Effector memory CD8-positive, alpha-beta T cell (primary cell): Measurements from ENCODE around the gene C1QL4.

Experiments used
- ATAC-seq: fragments of 150-1000 bp; cut with Tn5 transposase; replicated peaks from 2 replicates; pipeline ENCODE4 v1.10.0; 2021; ENCODE audit warnings: mild to moderate bottlenecking, moderate library complexity
- DNase-seq, 3 experiments: peaks; one replicate each; pipeline ENCODE4 v3.0.0; 2021
- H3K27ac Mint-ChIP-seq, 2 donors: one replicate each; pipeline ENCODE4 v1.8.0; 2022; ENCODE audit warnings: mild to moderate bottlenecking in 2 of 2, mixed read lengths in 2 of 2, moderate library complexity in 2 of 2
- H3K27me3 Mint-ChIP-seq, 2 donors: one replicate each; pipeline ENCODE4 v1.8.0; 2022; ENCODE audit warnings: mixed read lengths in 2 of 2
- H3K36me3 Mint-ChIP-seq: one replicate; pipeline ENCODE4 v1.8.0; 2022; ENCODE audit warnings: mild to moderate bottlenecking, moderate library complexity, mixed read lengths; ENCODE audit not compliant: insufficient read depth
- H3K4me1 Mint-ChIP-seq, 2 donors: one replicate each; pipeline ENCODE4 v1.8.0; 2022; ENCODE audit warnings: low read depth in 2 of 2, mixed read lengths in 2 of 2
- H3K4me3 Mint-ChIP-seq, 2 donors: one replicate each; pipeline ENCODE4 v1.8.0; 2022; ENCODE audit warnings: mild to moderate bottlenecking in 2 of 2, mixed read lengths in 2 of 2, moderate library complexity in 2 of 2
- H3K9me3 Mint-ChIP-seq, 2 donors: one replicate each; pipeline ENCODE4 v1.8.0; 2022; ENCODE audit warnings: mixed read lengths in 2 of 2

Gene C1QL4

GRCh38 chr12:49362077-49362476 is 25.1 kb upstream of the C1QL4 start:
- no peak for ATAC-seq
- no peaks in the 10 kb centered on the region for H3K9me3 Mint-ChIP-seq
- peaks cover 16 to 36% of the 10 kb centered on the region in 2 donors for H3K27me3 Mint-ChIP-seq
- peaks cover 9% of the 10 kb centered on the region for H3K36me3 Mint-ChIP-seq
- H3K4me1 Mint-ChIP-seq: peaks cover 4 to 6% of the 10 kb centered on the region in 2 donors
- no peak overlapping the region for H3K27ac Mint-ChIP-seq
- DNase-seq: no peak
- no peak overlapping the region for H3K4me3 Mint-ChIP-seq

- DNase-seq: no peak
- no peak overlapping the region for H3K4me3 Mint-ChIP-seq
- H3K27ac Mint-ChIP-seq: no peak overlapping the region
- H3K9me3 Mint-ChIP-seq: no peaks in the 10 kb centered on the region
- H3K27me3 Mint-ChIP-seq: peaks cover 23 to 46% of the 10 kb centered on the region in 2 donors
- H3K36me3 Mint-ChIP-seq: peaks cover 4% of the 10 kb centered on the region
- ATAC-seq: no peak
- H3K4me1 Mint-ChIP-seq: peaks cover 4 to 6% of the 10 kb centered on the region in 2 donors
Measured at GRCh38 chr12:49359671-49360070, 22.7 kb upstream of the C1QL4 start.

DNA sequence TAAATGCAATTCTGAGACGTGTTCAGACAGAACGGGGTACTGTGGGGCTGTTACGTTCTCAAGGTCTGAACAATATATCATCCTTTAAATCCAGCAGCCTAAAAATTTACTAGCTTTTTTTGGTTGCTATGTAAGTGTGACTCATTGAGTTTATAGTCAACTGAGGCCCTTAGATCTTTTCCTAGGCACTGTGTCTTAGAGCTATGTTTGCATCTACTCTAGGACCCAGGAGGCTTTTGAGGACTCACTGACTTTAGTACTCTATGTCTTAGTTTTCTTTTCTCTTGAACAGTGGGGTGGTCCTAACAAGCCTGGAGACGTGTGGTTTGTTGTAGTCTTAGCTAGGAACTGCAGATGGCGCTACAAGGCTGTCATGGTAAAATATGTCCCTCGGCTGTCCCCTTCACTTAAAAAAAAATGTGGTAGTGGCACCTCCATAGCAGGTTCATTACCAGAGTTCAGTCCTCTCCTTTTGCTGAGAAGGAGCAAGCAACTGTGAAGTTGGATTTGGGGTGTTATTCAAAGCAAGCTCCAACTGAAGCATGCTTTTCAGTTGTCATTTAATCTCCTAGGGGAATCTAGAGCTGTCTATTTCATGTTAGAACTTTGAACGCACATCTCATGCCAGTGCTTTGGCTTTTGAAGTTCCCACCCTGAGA is 21.6 kb upstream of the C1QL4 start:
- Mint-ChIP-seq H3K27ac (no peak overlapping the region), H3K27me3 (peaks cover 24 to 53% of the 10 kb centered on the region in 2 donors), H3K4me1 (peaks cover 4 to 6% of the 10 kb centered on the region in 2 donors), H3K9me3 (no peaks in the 10 kb centered on the region), H3K36me3 (peaks cover 4% of the 10 kb centered on the region), H3K4me3 (no peak overlapping the region)
- DNase-seq: peak; percentile 53 to 61 (median 54)
- peak; percentile 98 for ATAC-seq

GRCh38 chr12:49357103-49357678 is 20.2 kb upstream of the C1QL4 start:
- no peak for DNase-seq
- Mint-ChIP-seq H3K36me3 (peaks cover 4% of the 10 kb centered on the region), H3K4me1 (peaks cover 4 to 6% of the 10 kb centered on the region in 2 donors), H3K27me3 (peaks cover 38 to 65% of the 10 kb centered on the region in 2 donors), H3K9me3 (no peaks in the 10 kb centered on the region), H3K4me3 (no peak overlapping the region), H3K27ac (no peak overlapping the region)
- no peak for ATAC-seq

DNA sequence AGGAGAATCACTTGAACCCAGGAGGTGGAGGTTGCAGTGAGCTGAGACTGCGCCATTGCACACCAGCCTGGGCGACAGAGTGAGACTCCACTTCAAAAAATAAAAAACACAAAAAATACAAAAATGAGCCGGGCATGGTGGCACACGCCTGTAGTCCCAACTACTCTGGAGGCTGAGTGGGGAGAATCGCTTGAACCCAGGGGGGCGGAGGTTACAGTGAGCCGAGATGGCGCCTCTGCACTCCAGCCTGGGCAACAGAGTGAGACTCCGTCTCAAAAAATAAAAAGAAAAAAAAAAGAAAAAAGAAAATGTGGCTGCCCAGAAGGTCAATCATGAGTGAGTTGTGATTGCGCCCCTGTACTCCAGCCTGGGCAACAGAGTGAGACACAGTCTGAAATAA is 18.9 kb upstream of the C1QL4 start:
- no peak overlapping the region for H3K4me3 Mint-ChIP-seq

DNA sequence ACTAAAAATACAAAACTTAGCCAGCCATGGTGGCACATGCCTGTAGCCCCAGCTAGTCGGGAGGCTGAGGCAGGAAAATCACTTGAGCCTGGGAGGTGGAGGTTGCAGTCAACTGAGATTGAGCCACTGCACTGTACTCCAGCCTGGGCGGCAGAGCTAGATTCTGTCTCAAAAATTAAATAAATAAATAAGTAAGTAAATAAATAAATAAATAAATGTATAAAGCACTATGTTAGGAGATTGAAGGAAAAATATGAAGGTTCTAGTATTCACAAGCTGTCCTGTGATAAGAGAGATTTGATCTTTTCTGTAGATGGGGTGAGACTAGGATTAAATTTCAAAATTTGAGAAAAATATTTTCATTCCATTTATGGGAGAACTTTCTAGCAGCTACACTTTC is 15.4 kb upstream of the C1QL4 start:
- H3K4me1 Mint-ChIP-seq: peaks cover under 1% of the 10 kb centered on the region in 2 donors
- H3K9me3 Mint-ChIP-seq: no peaks in the 10 kb centered on the region
- no peak for ATAC-seq
- peaks cover 63 to 80% of the 10 kb centered on the region in 2 donors for H3K27me3 Mint-ChIP-seq
- H3K36me3 Mint-ChIP-seq: peaks cover 4% of the 10 kb centered on the region
- no peak for DNase-seq
- H3K27ac Mint-ChIP-seq: no peak overlapping the region
- H3K4me3 Mint-ChIP-seq: no peak overlapping the region

More for the DNA sequence above, 18.9 kb upstream of the C1QL4 start:
- no peak for ATAC-seq
- H3K36me3 Mint-ChIP-seq: peaks cover 4% of the 10 kb centered on the region
- H3K27ac Mint-ChIP-seq: no peak overlapping the region
- H3K4me1 Mint-ChIP-seq: peaks cover 4 to 6% of the 10 kb centered on the region in 2 donors
- DNase-seq: no peak
- H3K27me3 Mint-ChIP-seq: peaks cover 50 to 68% of the 10 kb centered on the region in 2 donors
- H3K9me3 Mint-ChIP-seq: no peaks in the 10 kb centered on the region

DNA sequence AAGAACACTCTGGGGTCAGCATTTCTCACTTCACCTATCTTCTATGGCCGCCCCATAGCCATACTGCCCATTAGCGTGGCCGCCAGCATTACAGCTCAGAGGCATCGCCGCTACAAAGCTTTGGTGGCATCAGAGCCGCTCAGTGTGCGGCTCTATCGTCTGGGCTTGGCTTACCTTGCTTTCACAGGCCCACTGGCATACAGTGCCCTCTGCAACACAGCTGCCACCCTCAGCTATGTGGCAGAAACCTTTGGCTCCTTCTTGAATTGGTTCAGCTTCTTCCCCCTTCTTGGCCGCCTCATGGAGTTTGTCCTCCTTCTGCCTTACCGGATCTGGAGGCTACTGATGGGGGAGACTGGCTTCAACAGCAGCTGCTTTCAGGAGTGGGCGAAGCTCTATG is 12.3 kb upstream of the C1QL4 start:
- Mint-ChIP-seq H3K4me3 (no peak overlapping the region), H3K4me1 (peaks cover 15 to 18% of the 10 kb centered on the region in 2 donors), H3K36me3 (peaks cover 7% of the 10 kb centered on the region), H3K27ac (no peak overlapping the region), H3K27me3 (peaks cover 73 to 85% of the 10 kb centered on the region in 2 donors), H3K9me3 (no peaks in the 10 kb centered on the region)
- DNase-seq: no peak
- no peak for ATAC-seq

DNA sequence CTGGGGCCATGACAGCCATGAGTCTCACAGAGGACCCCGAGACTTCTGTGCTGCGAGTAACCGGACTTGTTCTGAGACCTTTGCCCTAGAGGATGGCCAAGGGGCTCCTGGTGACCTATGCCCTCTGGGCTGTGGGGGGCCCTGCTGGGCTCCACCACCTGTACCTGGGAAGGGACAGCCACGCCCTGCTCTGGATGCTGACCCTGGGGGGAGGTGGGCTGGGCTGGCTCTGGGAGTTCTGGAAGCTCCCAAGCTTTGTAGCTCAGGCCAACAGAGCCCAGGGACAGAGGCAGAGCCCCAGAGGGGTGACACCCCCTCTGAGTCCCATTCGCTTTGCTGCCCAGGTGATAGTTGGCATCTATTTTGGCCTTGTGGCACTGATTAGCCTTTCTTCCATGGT is 11.8 kb upstream of the C1QL4 start:
- ATAC-seq: no peak
- no peak overlapping the region for H3K4me3 Mint-ChIP-seq
- no peak for DNase-seq

GRCh38 chr12:49347311-49348193 is 10.6 kb upstream of the C1QL4 start:
- peak; percentile 84 for DNase-seq
- H3K36me3 Mint-ChIP-seq: peaks cover 16% of the 10 kb centered on the region
- no peak overlapping the region for H3K27ac Mint-ChIP-seq
- peaks cover 29 to 31% of the 10 kb centered on the region in 2 donors for H3K4me1 Mint-ChIP-seq
- ATAC-seq: peak; percentile 80
- no peaks in the 10 kb centered on the region for H3K9me3 Mint-ChIP-seq
- H3K27me3 Mint-ChIP-seq: peaks cover 61 to 81% of the 10 kb centered on the region in 2 donors
- H3K4me3 Mint-ChIP-seq: peak overlapping the region; percentile 81 to 90

More for the DNA sequence above, 11.8 kb upstream of the C1QL4 start:
- Mint-ChIP-seq H3K9me3 (no peaks in the 10 kb centered on the region), H3K27ac (no peak overlapping the region), H3K27me3 (peaks cover 73 to 81% of the 10 kb centered on the region in 2 donors), H3K36me3 (peaks cover 7% of the 10 kb centered on the region), H3K4me1 (peaks cover 18 to 21% of the 10 kb centered on the region in 2 donors)

GRCh38 chr12:49346659-49347310 is 9.8 kb upstream of the C1QL4 start, which contains the start of gene DNAJC22:
Gene DNAJC22, plus strand, starts transcription at chr12:49346888. Its CDS starts 1,985 bp downstream, at chr12:49348873.
- H3K9me3 Mint-ChIP-seq: no peaks in the 10 kb centered on the region
- peak; percentile 40 for ATAC-seq
- peaks cover 32% of the 10 kb centered on the region in 2 donors for H3K4me1 Mint-ChIP-seq
- DNase-seq: no peak
- H3K27me3 Mint-ChIP-seq: peaks cover 54 to 74% of the 10 kb centered on the region in 2 donors
- H3K36me3 Mint-ChIP-seq: peaks cover 16% of the 10 kb centered on the region
- H3K27ac Mint-ChIP-seq: no peak within 1 kb of the TSS
- peak within 1 kb of the TSS; percentile 81 to 90 for H3K4me3 Mint-ChIP-seq

- peak overlapping the region; percentile 81 to 90 for H3K4me3 Mint-ChIP-seq
- DNase-seq (no peak), ATAC-seq (no peak)
- peaks cover 48 to 69% of the 10 kb centered on the region in 2 donors for H3K27me3 Mint-ChIP-seq
- no peak overlapping the region for H3K27ac Mint-ChIP-seq
- H3K4me1 Mint-ChIP-seq: peaks cover 32% of the 10 kb centered on the region in 2 donors
- H3K9me3 Mint-ChIP-seq: no peaks in the 10 kb centered on the region
- H3K36me3 Mint-ChIP-seq: peaks cover 16% of the 10 kb centered on the region
Measured at GRCh38 chr12:49345825-49346658, 9.1 kb upstream of the C1QL4 start.

GRCh38 chr12:49345051-49345824 is 8.2 kb upstream of the C1QL4 start:
- Mint-ChIP-seq H3K27me3 (peaks cover 40 to 69% of the 10 kb centered on the region in 2 donors), H3K27ac (no peak overlapping the region), H3K4me3 (peak overlapping the region; percentile 81 to 90), H3K36me3 (peaks cover 16% of the 10 kb centered on the region), H3K9me3 (no peaks in the 10 kb centered on the region), H3K4me1 (peaks cover 32 to 36% of the 10 kb centered on the region in 2 donors)
- ATAC-seq (no peak), DNase-seq (no peak)
